Brain pericyte (primary cell): Measurements from ENCODE around the gene BLZF1.
"Not testable (repeated sequence)": the region's sequence is repeated elsewhere in the genome, so short reads cannot be mapped to it uniquely, and the experiment has no call there.

Experiments used
- DNase-seq: peaks from one replicate; pipeline ENCODE4 v3.0.0-alpha.2; 2012; ENCODE audit warnings: low read depth, low spot score

BLZF1 gene, protein sequence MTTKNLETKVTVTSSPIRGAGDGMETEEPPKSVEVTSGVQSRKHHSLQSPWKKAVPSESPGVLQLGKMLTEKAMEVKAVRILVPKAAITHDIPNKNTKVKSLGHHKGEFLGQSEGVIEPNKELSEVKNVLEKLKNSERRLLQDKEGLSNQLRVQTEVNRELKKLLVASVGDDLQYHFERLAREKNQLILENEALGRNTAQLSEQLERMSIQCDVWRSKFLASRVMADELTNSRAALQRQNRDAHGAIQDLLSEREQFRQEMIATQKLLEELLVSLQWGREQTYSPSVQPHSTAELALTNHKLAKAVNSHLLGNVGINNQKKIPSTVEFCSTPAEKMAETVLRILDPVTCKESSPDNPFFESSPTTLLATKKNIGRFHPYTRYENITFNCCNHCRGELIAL

DNA sequence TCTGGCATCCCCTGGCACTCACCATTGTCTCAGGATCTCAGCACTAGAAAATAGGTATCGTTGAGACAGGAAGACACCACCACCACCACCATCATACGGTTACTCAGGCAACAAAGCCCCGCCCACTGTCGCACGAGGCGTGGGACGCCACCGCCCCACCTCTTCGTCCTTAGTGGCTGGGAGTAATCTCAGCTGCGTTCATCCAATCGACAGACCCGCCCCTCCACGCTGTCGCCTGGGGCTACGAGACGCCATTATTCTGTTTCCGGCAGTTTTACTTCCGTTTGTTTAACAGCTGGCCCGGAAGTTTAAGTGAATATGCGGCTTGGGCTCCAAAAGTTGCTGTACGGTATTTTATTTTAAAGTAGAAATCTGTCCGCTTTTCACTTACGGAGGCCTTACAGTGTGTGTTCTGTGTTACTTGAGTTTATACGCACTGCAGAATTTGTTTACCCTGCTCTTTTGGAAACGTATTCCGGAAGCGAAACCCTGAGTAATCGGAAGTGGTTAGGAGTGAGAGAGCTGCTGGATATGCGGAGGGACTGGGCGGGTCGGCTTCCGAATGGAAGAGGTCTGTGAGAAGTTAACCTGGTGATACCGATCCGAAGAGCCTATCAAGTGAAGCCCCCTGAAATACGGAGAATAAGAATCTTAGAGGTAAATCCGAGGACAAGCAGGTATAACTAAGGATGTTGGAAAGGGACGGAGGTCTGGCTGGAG lies at the start of gene BLZF1, which contains the start of gene NME7:
Gene BLZF1, plus strand, starts transcription at position 510 of the 720 bp plus-strand sequence. CDS start 1,328 bp downstream, outside the sequence.
Gene NME7, minus strand, starts transcription at position 112 of the 720 bp plus-strand sequence. Its CDS starts 87 bp downstream, at position 25.
- peak; percentile 90 for DNase-seq

DNA sequence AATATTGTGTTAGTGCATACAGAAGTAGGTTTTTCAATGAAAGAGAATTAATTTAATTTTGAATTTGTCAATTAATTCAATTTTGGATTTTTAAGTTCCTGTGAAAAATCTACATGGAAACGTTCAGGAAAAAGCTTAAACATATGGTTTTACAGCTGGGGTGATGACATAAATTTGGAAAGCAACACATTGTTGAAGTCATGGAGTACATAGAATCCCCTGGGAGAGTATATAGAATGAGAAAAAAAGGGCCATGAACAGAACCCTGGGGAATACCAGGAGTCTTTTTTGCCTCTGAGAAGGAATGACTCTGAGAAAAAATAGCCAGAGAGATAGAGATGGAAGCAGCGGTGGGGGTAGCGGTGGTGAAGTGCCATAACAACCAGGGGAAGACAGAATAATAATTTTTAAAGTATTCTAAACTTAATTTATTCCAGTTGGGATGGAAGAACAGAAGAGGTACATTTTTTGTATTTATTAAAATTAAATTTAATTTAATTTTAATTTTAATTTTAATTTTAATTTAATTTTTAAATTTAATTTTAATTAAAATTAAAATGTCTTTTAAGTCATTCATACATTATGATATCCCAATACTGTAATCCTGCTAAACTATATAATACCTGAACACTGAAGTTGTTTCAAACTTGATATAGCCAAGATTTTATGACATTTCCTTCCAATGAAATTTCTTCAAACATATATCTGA lies 49.3 kb upstream of the BLZF1 start:
- no peak for DNase-seq

DNA sequence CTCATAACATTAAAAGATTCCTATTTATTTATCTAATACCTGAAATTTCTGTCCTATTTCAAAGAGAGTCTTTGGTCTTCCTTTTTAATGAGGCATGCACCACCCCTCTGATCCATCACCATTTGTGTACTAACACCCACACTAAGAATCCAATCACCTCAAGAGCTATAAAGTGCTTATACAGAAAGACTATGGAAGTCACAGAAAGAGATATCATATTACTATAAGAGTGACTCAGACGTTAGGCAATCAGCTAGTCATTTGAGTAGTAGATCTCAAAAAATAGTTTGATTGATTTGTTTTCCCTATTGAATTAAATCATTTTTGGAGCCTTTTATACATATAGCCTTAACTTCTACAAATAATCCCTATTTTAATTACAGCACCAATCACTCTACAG lies 46.5 kb upstream of the BLZF1 start:
- DNase-seq = peak; percentile 26

DNA sequence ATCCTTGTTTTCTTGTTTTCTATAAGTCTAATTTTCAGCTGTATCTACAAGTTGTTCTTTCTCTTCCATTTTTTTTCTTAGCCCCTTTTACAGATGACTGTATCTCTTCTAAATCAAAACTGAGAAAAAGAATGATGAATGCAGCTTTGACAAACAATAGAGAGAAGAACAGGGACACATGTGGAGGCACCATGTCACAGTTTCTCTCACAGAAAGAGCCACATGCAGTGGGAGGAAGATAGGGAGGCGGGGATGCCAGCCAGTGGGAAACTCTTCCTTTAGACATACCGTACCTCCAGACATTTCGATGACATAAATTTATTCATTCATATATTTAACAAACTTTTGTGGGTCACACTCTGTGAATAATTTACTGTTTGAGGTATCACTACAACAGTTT lies 45.9 kb upstream of the BLZF1 start:
- no peak for DNase-seq

DNA sequence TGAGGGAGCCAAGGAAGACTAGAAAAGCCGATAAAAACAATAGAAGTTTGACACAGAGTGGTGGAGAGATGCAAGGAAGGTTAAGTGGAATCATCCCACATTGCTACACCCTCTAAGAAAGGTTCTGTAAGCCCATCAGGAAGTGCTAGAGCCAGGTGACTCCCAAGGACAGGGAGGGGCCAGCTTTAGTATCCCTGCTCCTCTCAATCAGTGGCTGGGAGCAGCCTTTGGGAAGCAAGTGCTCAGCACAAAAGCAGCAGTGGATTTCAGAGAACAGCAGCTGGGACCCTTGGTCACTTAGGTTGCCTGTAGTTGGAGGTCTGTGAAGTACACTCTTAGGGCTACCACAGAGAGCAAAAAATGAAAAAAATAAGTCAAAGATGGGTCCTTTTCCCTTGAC lies 42.9 kb upstream of the BLZF1 start:
- DNase-seq = no peak

DNA sequence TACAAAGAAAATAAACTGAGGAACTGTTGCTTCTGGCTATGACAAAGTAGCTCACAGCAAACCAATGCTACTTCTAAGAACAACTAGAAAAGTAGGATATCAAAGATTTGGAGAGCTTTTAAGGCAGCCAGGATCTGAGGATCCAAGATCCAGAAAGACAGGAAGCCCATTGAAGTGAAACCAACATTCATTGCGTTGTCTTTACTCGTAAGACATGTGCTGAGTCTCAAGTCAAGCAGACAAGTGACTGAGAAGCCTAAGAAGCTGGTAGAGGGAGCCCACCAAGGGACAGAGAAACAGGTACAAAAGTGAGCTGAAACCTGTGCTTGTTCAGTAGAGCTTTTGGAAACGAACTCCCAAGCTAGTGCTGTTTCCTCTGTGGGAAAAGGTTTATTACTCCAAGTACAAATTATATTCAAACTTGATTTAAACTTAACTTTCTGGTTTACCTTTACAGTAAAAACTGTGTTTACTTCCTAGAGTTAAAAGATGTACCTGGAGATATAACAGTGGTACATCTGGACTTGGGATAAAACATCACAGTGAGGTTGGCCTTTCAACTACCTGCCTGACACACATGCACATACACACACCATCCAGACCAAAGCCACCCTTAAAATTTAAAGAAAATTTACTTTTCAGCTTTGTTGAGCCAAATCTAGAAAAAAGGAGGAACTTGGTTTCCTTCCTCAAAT lies 41.6 kb upstream of the BLZF1 start:
- no peak for DNase-seq

DNA sequence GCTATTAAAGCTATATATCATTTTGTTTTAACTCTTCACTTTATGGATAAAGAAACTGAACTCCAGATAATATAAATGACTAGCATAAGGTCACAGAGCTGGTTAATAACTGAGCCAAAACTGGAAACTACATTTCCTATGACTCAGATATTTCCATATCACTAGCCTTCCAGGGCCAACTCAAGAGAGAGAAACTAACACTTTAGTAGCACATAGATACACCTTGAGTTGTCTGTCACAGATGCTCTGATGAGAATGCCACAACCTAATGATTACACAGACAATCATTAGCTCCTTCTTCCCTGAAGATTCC lies 41.1 kb upstream of the BLZF1 start:
- no peak for DNase-seq

DNA sequence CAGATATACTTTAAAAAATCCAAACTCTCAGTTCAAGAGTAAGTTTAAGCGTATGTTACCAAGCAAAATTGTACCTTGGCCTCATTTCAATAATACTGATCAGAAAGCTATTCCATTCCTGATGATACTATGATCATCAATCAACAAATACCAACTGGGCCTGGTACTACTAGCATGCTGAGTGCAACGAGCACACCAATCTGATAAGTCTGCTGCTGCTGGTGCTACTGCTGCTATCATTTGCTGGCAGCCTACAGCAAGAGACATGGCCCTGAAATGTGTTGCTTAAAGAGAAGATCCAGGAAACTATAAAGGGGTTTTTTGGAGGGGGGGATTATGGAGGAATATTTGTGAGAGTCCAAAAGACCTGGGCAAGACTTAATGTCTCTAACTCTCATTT lies 40.1 kb upstream of the BLZF1 start:
- no peak for DNase-seq

DNA sequence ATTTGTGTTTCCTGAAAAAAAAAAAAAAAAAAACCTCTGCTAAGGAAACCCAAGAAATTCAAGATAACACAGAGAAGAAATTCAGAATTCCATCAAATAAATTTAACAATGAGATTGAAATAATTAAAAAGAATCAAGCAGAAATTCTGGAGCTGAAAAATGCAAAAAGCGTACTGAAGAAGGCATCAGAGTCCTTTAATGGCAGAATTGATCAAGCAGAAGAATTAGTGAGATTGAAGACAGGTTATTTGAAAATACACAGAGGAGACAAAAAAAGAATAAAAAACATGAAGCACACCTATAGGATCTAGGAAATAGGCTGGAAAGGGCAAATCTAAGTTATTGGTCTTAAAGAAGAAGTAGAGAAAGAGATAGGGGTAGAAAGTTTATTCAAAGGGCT lies 38.6 kb upstream of the BLZF1 start:
- DNase-seq = no peak

DNA sequence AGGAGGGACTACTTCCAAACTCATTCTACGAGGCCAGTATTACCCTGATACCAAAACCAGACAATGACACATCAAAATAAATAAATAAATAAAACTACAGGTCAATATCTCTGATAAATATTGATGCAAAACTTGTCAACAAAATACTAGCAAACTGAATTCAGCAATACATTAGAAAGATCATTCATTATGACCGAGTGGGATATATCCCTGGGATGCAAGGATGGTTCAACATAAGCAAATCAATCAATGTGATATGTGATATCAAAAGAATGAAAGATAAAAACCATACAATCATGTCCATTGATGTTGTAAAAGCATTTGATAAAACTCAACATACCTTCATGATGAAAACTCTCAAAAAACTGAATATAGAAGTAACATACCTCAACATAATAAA lies 37.1 kb upstream of the BLZF1 start:
- no peak for DNase-seq

DNA sequence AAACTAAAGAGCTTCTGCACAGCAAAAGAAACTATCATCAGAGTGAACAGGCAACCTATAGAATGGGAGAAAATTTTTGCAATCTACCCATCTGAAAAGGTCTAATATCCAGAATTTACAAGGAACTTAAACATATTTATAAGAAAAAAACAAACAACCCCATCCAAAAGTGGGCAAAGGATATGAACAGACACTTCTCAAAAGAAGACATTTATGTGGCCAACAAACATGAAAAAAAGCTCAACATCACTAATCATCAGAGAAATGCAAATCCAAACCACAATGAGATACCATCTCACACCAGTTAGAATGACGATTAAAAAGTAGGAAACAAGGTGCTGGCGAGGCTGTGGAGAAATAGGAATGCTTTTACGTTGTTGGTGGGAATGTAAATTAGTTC lies 33.3 kb upstream of the BLZF1 start:
- not testable (repeated sequence) for DNase-seq

DNA sequence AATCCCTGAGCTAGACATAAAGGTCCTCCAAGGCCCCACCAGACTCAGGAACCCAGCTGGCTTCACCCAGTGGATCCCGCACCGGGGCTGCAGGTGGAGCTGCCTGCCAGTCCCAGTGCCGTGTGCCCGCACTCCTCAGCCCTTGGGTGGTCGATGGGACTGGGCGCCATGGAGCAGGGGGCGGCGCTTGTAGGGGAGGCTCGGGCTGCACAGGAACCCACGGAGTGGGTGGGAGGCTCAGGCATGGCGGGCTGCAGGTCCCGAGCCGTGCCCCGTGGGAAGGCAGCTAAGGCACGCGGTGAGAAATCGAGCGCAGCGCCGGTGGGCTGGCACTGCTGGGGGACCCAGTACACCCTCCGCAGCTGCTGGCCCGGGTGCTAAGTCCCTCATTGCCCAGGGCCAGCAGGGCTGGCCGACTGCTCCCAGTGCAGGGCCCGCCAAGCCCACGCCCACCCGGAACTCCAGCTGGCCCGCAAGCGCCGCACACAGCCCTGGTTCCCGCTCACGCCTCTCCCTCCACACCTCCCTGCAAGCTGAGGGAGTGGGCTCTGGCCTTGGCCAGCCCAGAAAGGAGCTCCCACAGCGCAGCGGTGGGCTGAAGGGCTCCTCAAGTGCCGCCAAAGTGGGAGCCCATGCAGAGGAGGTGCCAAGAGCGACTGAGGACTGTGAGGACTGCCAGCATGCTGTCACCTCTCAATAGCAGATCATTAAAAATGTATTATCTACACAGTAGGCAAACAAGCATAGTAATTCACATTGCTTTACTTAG lies 30.9 kb upstream of the BLZF1 start:
- not testable (repeated sequence) for DNase-seq

DNA sequence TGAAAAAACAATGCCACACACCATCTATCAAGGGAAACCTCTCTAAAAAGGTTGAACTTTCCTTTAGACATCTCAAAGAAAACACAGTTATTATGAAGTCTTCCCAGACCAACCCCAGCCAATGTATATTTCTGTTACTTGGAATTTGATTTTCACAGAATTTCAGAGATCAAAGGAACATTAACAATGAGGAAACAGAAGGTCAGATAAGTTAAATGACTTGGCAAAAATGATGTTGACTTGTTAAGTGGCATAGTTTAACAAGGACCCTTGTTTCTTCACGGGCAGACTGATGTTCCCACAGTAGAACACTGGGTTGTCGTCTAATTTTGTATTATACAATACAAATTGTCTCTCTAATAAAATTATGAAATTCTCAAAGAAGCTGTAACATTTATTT lies 29.4 kb upstream of the BLZF1 start:
- no peak for DNase-seq

DNA sequence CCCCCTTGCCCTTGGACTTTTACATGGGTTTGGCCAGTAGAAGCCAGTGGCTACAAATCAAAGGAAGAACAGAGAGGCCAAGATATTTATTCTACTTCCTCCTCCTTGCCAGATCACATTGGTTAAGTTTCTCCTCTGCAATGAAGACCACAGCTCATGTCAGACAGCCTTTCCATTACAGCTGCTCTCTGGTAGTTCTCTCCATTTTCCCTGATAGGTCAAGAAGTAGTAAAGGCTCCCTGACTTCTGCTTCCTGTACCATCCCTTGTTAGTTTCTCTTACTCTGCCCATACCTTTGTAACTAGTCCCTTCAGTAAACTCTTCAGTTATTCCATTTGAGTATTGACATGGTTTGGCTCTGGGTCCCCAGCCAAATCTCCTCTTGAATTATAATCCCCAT lies 28.2 kb upstream of the BLZF1 start:
- no peak for DNase-seq

DNA sequence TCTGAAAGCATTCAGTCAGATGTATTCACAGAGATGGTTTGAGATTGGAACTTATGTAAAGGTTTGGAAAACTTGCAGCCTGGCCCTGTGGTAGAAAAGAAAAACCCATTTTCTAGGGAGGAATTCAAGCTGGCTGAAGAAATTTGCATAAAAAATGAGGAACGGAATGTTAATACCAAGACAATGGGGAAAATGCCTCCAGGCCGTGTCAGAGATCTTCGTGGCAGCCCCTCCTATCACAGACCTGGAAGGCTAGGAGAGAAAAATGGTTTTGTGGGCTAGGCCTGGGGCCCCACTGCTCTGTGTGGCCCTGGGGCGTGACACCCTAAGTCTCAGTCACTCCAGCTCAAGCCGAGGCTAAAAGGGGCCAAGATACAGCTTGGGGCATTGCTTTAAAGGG lies 27.1 kb upstream of the BLZF1 start:
- DNase-seq = no peak

DNA sequence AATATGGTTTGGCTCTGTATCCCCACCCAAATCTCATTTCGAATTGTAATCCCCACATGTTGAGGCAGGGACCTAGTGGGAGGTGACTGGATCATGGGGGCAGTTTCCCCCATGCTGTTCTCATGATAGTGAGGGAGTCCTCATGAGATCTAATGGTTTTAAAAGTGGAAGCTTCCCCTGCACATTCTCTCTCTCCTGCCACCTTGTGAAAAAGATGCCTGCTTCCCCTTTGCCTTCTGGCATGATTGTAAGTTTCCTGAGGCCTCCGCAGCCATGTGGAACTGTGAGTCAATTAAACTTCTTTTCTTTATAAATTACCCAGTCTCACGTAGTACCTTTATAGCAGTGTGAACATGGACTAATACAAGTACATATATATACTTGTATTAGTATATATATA lies 25.9 kb upstream of the BLZF1 start:
- DNase-seq = not testable (repeated sequence)

DNA sequence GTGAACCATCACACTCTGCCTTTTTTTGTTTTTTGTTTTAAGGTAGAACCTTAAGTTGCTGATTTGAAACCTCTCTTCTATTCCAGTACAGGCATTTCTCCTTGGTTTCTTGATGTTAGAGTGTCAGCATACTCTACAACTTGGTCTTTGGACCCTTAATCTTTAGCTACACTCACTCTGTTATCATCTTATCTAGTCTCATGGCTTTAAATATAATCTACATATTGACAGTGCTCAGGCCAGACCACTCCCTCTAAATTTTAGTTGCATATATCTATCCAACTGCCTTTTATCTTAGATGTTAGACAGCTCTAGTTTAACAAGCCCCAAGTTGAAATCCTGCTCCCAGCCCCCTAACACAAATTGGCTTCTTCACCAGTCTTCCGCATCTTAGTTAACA lies 22.5 kb upstream of the BLZF1 start:
- no peak for DNase-seq

DNA sequence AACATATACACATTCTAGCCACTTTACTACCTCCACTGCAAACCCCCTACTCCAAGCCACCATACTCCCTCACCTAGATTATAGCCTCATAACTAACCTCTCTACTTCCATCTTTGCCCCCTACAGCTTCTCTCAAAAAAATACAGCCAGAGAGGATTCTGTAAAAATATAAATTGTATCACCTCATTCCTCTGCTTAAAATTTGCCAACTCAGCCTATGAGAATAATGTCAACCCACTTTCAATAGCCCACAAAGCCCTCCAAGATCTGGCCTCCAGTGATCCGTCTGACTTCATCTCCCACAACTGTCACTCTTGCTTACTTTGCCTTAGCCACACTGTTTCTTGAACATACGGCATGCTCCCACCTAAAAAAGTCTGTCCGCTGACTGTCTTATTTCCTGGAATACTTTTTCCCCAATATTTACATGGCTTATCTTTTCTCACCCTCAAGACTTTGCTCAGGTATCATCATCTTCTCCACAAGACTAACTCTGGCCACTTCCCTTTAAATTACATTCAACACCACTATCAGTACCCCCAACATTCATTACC lies 21.9 kb upstream of the BLZF1 start:
- DNase-seq = no peak

DNA sequence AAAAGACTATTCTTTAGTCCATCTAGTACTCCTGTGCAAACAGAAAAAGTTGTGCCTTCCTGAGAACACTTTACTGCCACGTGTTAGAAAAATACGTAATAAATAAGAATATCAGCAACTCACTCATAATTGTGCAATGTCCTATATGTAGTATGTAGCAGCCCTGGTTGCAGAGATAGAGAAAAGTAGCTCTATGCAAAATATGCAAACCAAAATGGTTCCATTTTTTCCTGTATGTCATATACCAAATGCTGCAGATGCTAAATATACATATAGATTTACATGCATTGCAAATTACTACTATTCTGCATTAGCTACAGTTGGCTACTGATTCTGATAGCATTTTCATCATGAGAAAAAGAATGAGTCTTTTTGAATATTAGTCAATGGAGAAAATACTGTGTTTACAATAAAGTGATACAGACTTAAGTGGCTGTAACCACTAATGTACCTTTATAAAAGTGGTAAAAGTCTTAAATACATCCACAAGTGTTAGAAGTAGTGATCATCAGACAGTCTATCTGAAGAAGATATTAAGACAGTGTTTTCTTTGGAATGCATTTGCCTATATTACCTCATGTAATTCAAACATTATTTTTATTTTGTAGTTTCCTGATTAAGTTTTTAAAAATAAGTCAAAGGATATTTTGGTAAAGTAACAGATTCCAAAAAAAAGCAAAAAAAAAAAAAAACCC lies 20.2 kb upstream of the BLZF1 start:
- no peak for DNase-seq

DNA sequence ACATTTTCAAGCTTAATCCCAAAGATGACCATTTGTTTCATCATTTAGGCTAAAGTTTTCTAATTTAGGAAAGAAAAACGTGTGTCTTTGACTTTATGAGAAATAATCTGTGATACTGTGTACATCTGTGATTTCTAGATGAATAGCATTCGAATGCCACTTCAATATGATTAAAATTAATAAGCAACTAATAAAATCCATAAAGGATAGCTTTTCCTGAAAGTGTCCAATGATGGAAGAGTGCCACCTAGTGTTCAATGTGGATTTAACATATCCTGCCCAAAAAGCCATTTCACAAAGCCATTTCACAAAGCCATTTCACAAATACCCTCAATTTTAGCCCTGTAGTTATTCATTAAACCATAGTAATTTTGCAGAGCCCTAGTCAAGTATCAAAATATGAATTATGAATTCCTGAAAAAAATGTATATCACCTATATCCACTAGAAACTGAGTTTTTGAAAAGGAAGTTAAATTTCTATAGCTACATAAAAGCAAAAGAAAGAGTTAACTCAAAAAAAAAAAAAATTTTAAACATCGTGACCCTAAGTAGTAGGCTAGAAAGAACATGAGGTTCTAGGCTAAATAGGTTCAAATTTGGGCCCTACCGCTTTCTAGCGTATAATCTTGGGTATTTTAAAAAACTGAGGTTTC lies 19.5 kb upstream of the BLZF1 start:
- no peak for DNase-seq
